Embryonic facial prominence (tissue), 1 donor: ENCODE results near the gene SEMA5A.

Experiments
- DNase-seq: peaks from one replicate; pipeline ENCODE4 v3.0.0-alpha.2; 2016; ENCODE audit errors: extremely low spot score

SEMA5A gene

GRCh38 chr5:9278921-9279603 is 266.8 kb downstream of the SEMA5A start:
- DNase-seq, result no peak

- DNase-seq, result no peak
Observed at GRCh38 chr5:9269014-9269413, 276.9 kb downstream of the SEMA5A start.

- DNase-seq, result no peak
Observed at GRCh38 chr5:9268226-9268625, 277.6 kb downstream of the SEMA5A start.

GRCh38 chr5:9265441-9266287 is 280.2 kb downstream of the SEMA5A start:
- no peak for DNase-seq

- DNase-seq, result no peak
Observed at GRCh38 chr5:9264301-9264700, 281.6 kb downstream of the SEMA5A start.

GRCh38 chr5:9263656-9264055 is 282.2 kb downstream of the SEMA5A start:
- no peak for DNase-seq

GRCh38 chr5:9251379-9251980 is 294.4 kb downstream of the SEMA5A start:
- DNase-seq, result no peak

GRCh38 chr5:9249231-9249630 is 296.6 kb downstream of the SEMA5A start:
- DNase-seq, result no peak

- no peak for DNase-seq
Observed at GRCh38 chr5:9245071-9245470, 300.8 kb downstream of the SEMA5A start.

GRCh38 chr5:9244417-9244816 is 301.5 kb downstream of the SEMA5A start:
- no peak for DNase-seq

- DNase-seq, result no peak
Observed at GRCh38 chr5:9241479-9242305, 304.2 kb downstream of the SEMA5A start.

- no peak for DNase-seq
Observed at GRCh38 chr5:9240431-9240830, 305.4 kb downstream of the SEMA5A start.

- no peak for DNase-seq
Observed at GRCh38 chr5:9239626-9240025, 306.2 kb downstream of the SEMA5A start.

- DNase-seq, result no peak
Observed at GRCh38 chr5:9239071-9239470, 306.8 kb downstream of the SEMA5A start.

GRCh38 chr5:9233712-9234111 is 312.2 kb downstream of the SEMA5A start:
- no peak for DNase-seq

- no peak for DNase-seq
Observed at GRCh38 chr5:9233035-9233434, 312.8 kb downstream of the SEMA5A start.

GRCh38 chr5:9231842-9232241 is 314.0 kb downstream of the SEMA5A start:
- no peak for DNase-seq

GRCh38 chr5:9230355-9230754 is 315.5 kb downstream of the SEMA5A start:
- no peak for DNase-seq

- DNase-seq, result no peak
Observed at GRCh38 chr5:9226016-9226536, 319.8 kb downstream of the SEMA5A start.

GRCh38 chr5:9222054-9222976 is 323.6 kb downstream of the SEMA5A start:
- DNase-seq, result no peak

GRCh38 chr5:9218358-9218757 is 327.5 kb downstream of the SEMA5A start:
- no peak for DNase-seq
